ENCODE results near the gene CES2.

GRCh38 chr16:66931665-66932064 lies 3.7 kb upstream of the CES2 start:
- TF ChIP-seq, protein P1, sequence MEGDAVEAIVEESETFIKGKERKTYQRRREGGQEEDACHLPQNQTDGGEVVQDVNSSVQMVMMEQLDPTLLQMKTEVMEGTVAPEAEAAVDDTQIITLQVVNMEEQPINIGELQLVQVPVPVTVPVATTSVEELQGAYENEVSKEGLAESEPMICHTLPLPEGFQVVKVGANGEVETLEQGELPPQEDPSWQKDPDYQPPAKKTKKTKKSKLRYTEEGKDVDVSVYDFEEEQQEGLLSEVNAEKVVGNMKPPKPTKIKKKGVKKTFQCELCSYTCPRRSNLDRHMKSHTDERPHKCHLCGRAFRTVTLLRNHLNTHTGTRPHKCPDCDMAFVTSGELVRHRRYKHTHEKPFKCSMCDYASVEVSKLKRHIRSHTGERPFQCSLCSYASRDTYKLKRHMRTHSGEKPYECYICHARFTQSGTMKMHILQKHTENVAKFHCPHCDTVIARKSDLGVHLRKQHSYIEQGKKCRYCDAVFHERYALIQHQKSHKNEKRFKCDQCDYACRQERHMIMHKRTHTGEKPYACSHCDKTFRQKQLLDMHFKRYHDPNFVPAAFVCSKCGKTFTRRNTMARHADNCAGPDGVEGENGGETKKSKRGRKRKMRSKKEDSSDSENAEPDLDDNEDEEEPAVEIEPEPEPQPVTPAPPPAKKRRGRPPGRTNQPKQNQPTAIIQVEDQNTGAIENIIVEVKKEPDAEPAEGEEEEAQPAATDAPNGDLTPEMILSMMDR (IDR thresholded peaks at IDR 0.05) = no peak
- TF ChIP-seq POLR2AphosphoS5 (IDR thresholded peaks at IDR 0.05) = no peak
